Measurements from ENCODE around the gene SERPINB10. TPM values are rescaled to one million over a fixed set of nuclear protein-coding genes. Genes with fewer than 3 reads are reported as not detected.

SERPINB10 gene
- total RNA-seq, 1 donor from 2014 or later: 3.9 TPM

DNA sequence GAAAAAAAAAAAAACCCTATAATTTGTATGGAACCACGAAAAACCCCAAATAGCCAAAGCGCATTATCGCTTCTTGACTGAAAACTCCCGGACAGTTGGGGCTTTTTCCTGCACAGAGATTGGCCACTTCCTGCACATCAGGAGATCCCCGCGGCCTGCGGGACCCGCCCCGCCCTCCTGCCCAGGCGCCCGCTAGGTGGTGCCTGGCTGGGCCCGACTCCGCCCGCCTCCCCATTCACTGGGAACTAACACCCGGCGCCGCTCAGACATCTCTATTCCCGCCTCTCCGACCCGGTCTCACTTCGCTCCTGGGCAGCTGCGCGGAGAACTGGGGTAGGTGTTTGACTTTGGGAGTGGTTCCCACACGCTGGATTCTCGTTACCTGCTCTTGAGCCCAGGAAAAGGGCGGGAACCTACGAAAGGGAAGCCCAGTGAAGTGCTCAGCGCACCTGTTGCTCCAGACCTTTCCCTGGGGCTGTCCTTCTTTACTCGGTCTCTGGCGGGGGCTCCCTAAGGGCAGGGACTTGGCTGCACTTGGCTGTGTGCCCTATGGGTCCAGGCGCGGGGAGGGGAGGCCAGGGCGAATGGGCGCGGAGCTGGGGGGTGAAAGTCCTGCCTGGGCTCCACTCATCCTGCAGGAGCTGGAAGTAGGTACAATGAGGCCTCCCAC is 41.4 kb downstream of the SERPINB10 start, which contains the start of gene HMSD:
TSS of gene HMSD (plus strand) at position 234 of the 670 bp plus-strand sequence. CDS start 4,155 bp downstream, outside the sequence.
- no peak for DNase-seq

GRCh38 chr18:63951302-63951705 is 43.5 kb downstream of the SERPINB10 start:
- no peak for DNase-seq

DNA sequence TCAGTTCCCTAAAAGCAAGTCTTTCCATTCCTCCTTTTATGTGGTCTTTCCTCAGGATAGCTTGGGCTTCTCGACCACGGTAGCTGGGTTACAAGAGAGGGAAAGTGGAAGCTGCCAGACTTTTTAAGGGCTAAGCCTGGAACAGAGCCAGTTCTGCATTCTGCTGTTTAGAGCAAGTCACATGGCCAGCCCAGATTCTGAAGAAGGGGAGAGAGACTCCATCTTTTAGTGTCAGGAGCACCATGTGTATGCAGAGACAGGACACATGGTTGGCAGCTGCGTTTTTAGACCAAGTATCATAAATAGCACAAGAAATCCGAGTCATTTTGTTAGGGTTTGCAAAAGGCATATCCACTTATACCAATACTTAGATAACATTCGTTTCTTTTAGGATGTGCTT is 46.1 kb downstream of the SERPINB10 start:
- DNase-seq: peak; percentile 49

- DNase-seq: no peak
These were observed 49.0 kb downstream of the SERPINB10 start for GRCh38 chr18:63956755-63957154.

DNA sequence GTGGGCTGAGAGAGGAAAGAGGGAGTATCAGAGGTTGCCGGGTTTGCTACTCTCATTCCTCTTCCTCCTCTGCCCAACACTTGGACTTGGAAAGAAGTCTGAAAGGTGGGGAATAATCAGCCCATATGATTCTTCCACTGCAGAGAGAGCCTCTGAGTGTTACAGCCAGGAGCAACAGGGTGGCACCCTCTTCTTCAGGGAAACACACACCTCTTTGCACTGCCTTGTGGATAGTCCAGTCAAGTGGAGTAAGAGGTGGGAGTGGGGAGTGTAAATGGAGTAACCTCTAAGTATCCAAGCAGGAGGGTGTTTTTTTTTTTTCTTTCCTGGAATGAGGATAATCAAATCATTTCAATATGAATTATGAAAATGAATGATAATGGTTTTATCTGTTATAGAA is 53.1 kb downstream of the SERPINB10 start:
- DNase-seq: no peak

- no peak for DNase-seq
These were observed 53.8 kb downstream of the SERPINB10 start for GRCh38 chr18:63961435-63961980.

GRCh38 chr18:63962137-63962536 is 54.4 kb downstream of the SERPINB10 start:
- no peak for DNase-seq

DNA sequence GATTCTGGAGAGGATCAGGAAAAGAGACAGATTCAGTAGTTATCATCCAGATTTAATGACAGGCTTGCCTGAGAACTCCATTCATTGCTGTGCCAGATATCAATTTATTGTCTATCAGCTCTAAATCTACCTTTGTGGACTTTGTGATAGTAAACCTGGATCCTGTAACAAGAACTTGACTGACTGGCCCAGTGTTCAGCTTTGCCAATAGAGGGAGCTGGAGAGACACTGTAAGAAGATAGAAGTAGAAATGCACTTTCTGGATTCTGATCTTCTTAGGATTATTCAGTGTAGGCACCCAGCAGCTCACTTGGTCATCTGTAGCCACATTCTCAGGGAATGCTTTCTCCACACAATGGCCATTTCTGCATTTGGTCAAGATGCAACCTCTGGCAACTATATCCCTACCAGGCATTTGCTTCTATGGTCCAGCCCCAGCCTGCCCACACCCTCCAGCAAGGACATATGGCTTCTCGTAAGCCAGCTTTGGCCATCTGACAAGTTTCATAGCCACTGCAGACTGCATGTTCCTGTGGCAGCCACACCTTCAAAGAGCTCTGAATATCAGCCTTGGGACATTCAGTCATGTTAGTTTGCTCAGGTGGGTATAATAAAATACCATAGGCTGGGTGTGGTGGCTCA is 56.0 kb downstream of the SERPINB10 start:
- DNase-seq: no peak

DNA sequence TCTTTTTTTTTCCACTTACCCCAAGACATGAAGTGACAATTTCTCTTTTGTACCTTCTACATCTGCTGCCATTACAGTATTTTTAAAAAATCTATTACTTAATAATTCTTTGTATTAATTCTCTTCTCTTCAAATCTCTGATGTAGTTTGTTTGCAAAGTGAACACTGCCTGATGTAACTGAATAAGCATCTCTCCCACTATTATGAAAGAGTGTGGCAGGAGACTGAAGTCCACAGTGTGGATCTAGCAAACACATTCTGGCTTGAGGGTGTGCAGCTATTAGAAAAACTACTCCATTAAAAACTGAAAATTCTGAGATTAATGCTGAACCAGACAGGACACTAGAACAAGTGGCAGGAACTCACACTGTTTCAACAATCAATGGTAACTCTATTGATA is 57.1 kb downstream of the SERPINB10 start:
- no peak for DNase-seq

DNA sequence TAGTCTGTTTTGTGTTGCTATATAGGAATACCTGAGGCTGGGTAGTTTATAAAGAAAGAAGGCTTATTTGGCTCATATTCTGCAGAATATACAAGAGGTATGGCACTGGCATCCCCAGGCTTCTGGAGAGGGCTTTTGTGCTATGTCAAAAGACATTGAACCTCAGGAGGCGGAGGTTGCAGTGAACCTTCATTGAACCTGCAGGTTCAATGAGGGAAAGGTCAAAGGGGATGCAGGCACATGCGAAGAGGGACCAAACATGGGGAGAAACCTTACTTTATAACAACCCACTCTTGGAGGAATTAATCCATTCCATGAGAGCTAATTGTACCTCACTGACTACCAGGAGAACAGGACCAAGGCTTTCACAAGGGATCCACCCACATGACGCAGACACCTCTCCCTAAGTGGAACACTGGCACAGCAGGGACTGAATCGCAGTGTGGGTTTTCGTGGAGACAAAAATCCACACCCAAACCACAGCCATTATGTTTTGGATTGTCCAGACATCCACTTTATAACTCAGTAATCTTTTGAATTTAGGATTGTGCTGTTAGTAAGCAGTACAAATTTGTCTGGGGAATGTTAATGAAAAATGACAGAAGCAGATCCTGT is 58.1 kb downstream of the SERPINB10 start:
- DNase-seq: no peak

DNA sequence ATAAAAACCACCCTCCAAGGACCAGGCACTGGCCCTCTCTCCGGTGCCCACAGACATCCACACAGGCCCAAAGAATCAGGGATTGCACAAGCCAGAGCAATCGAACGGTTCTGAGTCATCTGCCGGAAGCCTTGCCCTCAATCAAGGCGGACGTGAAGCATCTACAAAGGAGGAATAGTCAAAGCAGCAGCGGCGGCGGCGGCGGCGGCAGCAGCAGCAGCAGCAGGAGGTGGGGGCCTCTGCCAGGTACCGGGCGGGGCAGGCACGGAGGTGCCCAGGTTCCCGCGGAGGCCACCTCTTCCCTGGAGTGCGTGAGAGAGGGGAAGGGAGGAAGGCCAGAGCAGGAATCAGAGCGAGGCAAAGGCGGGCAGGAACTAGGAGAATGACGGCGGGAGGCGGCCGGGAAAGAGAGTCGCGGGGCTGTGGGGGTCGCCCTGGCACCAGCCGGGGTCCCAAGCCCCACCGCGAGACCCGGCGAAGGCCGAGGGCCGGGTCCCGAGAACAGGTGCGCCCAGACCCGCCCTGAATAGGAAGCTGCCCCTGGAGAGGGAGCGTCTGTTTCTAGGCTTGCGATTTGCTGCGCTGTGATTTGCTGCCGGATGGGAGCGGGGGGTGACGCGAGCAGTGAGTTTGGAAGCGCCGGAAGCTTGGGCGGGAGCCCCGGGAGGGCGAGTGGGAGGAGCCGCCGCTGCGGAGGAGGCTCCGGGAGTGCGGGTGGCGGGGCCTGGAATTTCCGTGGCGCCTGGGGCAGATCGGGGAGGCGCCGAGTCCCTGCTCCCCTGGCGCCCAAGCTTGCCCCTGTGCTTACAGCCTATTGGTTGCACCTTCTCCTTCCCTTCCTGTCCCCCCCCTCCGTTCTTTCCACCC is 62.4 kb downstream of the SERPINB10 start, which contains the start of gene SERPINB8:
TSS of gene SERPINB8 (plus strand) at position 140 of the 867 bp plus-strand sequence. CDS start 8,228 bp downstream, outside the sequence.
- DNase-seq: peak; percentile 94

GRCh38 chr18:63970809-63971205 is 63.0 kb downstream of the SERPINB10 start:
- DNase-seq: no peak

- DNase-seq: no peak
These were observed 63.7 kb downstream of the SERPINB10 start for GRCh38 chr18:63971320-63972001.

GRCh38 chr18:63972002-63972376 is 64.2 kb downstream of the SERPINB10 start:
- no peak for DNase-seq

- no peak for DNase-seq
These were observed 67.2 kb downstream of the SERPINB10 start for GRCh38 chr18:63974991-63975390.

- no peak for DNase-seq
These were observed 67.9 kb downstream of the SERPINB10 start for GRCh38 chr18:63975628-63976027.

- DNase-seq: no peak
These were observed 69.3 kb downstream of the SERPINB10 start for GRCh38 chr18:63977040-63977439.

GRCh38 chr18:63979409-63979920 is 71.7 kb downstream of the SERPINB10 start:
- peak; percentile 56 for DNase-seq

- DNase-seq: no peak
These were observed 72.3 kb downstream of the SERPINB10 start for GRCh38 chr18:63980027-63980426.

- DNase-seq: no peak
These were observed 73.2 kb downstream of the SERPINB10 start for GRCh38 chr18:63980896-63981460.

DNA sequence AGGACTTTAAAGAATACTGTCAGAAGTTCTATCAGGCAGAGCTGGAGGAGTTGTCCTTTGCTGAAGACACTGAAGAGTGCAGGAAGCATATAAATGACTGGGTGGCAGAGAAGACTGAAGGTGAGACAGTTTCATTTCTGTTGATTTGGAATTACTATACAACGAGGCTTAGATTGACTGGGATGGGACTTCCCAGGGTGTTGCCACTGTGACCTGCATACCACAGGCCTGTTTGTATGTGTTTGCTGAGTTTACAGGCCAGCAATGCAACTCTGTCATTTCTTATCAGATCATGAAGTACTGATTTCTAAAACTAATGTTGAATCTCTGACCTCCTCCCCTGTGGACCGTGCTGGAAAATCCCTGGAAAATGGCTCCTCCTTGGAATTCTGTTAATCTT is 74.0 kb downstream of the SERPINB10 start:
- no peak for DNase-seq
